Uterus (tissue), 4 donors: ENCODE measurements around the gene KRTAP10-2. TPM values are rescaled to one million over a fixed set of nuclear protein-coding genes. Genes with fewer than 3 reads are reported as not detected.

Experiments used
- DNase-seq, 2 donors: peaks; one replicate each; pipeline ENCODE4 v3.0.0-alpha.2; 2019 to 2020
- H3K27ac ChIP-seq, 2 donors: fragments of 200-600 bp; sonication (generic); 1 replicate in 1 of 2; 2 replicates in 1 of 2; pipeline ENCODE4 v1.5.1; 2016 to 2018
- H3K27me3 ChIP-seq, 2 donors: fragments of 200-600 bp; sonication (generic); one replicate each; pipeline ENCODE4 v1.5.1; 2018 to 2019; ENCODE audit warnings: control low read depth in 1 of 2
- H3K36me3 ChIP-seq, 2 donors: fragments of 200-600 bp; sonication (generic); one replicate each; pipeline ENCODE4 v1.5.1; 2019; ENCODE audit warnings: control low read depth in 1 of 2
- H3K4me1 ChIP-seq, 2 donors: fragments of 200-600 bp; sonication (generic); one replicate each; pipeline ENCODE4 v1.5.1; 2018 to 2019; ENCODE audit warnings: control low read depth in 1 of 2
- H3K4me3 ChIP-seq, 2 donors: fragments of 200-600 bp; sonication (generic); 1 replicate in 1 of 2; 2 replicates in 1 of 2; pipeline ENCODE4 v1.5.1; 2018 to 2019; ENCODE audit warnings: mild to moderate bottlenecking in 1 of 2
- H3K9me3 ChIP-seq, 2 donors: fragments of 200-600 bp; sonication (generic); one replicate each; pipeline ENCODE4 v1.5.1; 2019; ENCODE audit warnings: control low read depth in 1 of 2
- CTCF ChIP-seq, 4 experiments: fragments of 200-600 bp in 2 of 4; fragments of 450-650 bp in 2 of 4; sonication (generic) in 2 of 4; IDR thresholded peaks; one replicate each; pipeline ENCODE4 v1.5.1; 2016 to 2019; ENCODE audit warnings: antibody characterized with exemption in 4 of 4, mild to moderate bottlenecking in 2 of 4, moderate library complexity in 1 of 4
- POLR2A ChIP-seq, 2 donors: fragments of 450-650 bp; IDR thresholded peaks; one replicate each; pipeline ENCODE4 v1.6.1; 2016; ENCODE audit warnings: antibody characterized with exemption in 2 of 2, mild to moderate bottlenecking in 1 of 2, moderate library complexity in 1 of 2
- intact Hi-C: fragments of 100-400 bp; cut with DNase I; formaldehyde crosslinking; loops from one replicate; pipeline ENCODE4 v1.15.1; 2023; ENCODE audit warnings: low total_unique reads
- total RNA-seq, 4 donors: library from RNA; depleted of rRNA in 3 of 4; stranded (reverse); fragments of >200 nt in 3 of 4; gene quantifications; one replicate each; pipeline versions ENCODE4 v1.1.0 to v1.2.4, GENCODE V29; 2014 to 2023
- donor health status: DM: yes; HTN: yes; CAD: no.

The KRTAP10-2 gene
- total RNA-seq, 4 donors from 2014 or later: not detected

GRCh38 chr21:44547656-44548331 is 3.5 kb downstream of the KRTAP10-2 start:
- no peak for DNase-seq
- Histone ChIP-seq H3K9me3 (peaks cover 0 to 5% of the 10 kb centered on the region in 2 donors), H3K4me3 (no peak overlapping the region), H3K36me3 (no peaks in the 10 kb centered on the region), H3K4me1 (no peaks in the 10 kb centered on the region), H3K27me3 (no peaks in the 10 kb centered on the region), H3K27ac (no peak overlapping the region)
- no peak for TF ChIP-seq POLR2A (IDR thresholded peaks at IDR 0.05)
- TF ChIP-seq CTCF (IDR thresholded peaks at IDR 0.05): no peak
- intact Hi-C loops: no loop called here

- H3K9me3 ChIP-seq: peaks cover 0 to 5% of the 10 kb centered on the region in 2 donors
- H3K27me3 ChIP-seq: no peaks in the 10 kb centered on the region
- intact Hi-C loops: no loop called here
- no peak for TF ChIP-seq POLR2A (IDR thresholded peaks at IDR 0.05)
- no peak for TF ChIP-seq CTCF (IDR thresholded peaks at IDR 0.05)
- H3K27ac ChIP-seq: no peak overlapping the region
- no peaks in the 10 kb centered on the region for H3K36me3 ChIP-seq
- H3K4me1 ChIP-seq: no peaks in the 10 kb centered on the region
- H3K4me3 ChIP-seq: no peak overlapping the region
- DNase-seq: no peak
Measured at GRCh38 chr21:44544566-44544965, 6.7 kb downstream of the KRTAP10-2 start.

GRCh38 chr21:44542716-44543115 is 8.6 kb downstream of the KRTAP10-2 start:
- no peak for DNase-seq
- Histone ChIP-seq H3K4me3 (no peak overlapping the region), H3K9me3 (peaks cover 0 to 5% of the 10 kb centered on the region in 2 donors), H3K27me3 (no peaks in the 10 kb centered on the region), H3K36me3 (no peaks in the 10 kb centered on the region), H3K4me1 (no peaks in the 10 kb centered on the region), H3K27ac (no peak overlapping the region)
- TF ChIP-seq POLR2A (IDR thresholded peaks at IDR 0.05) (no peak), CTCF (IDR thresholded peaks at IDR 0.05) (no peak)
- intact Hi-C loops: no loop called here

- no peak for DNase-seq
- H3K4me3 ChIP-seq: no peak overlapping the region
- H3K9me3 ChIP-seq: no peaks in the 10 kb centered on the region
- no peaks in the 10 kb centered on the region for H3K36me3 ChIP-seq
- H3K4me1 ChIP-seq: no peaks in the 10 kb centered on the region
- TF ChIP-seq POLR2A (IDR thresholded peaks at IDR 0.05): no peak
- no peak for TF ChIP-seq CTCF (IDR thresholded peaks at IDR 0.05)
- no peaks in the 10 kb centered on the region for H3K27me3 ChIP-seq
- H3K27ac ChIP-seq: no peak overlapping the region
- intact Hi-C loops: no loop called here
Measured at GRCh38 chr21:44540741-44541288, 10.5 kb downstream of the KRTAP10-2 start.

GRCh38 chr21:44539991-44540666 is 11.2 kb downstream of the KRTAP10-2 start, which contains the start of gene KRTAP10-1:
Gene KRTAP10-1 (minus strand): TSS chr21:44540195. CDS start chr21:44540150, 45 bp downstream.
- no peaks in the 10 kb centered on the region for H3K27me3 ChIP-seq
- no peak for DNase-seq
- no peaks in the 10 kb centered on the region for H3K4me1 ChIP-seq
- H3K4me3 ChIP-seq: no peak within 1 kb of the TSS
- H3K9me3 ChIP-seq: no peaks in the 10 kb centered on the region
- no peak within 1 kb of the TSS for H3K27ac ChIP-seq
- no peaks in the 10 kb centered on the region for H3K36me3 ChIP-seq
- intact Hi-C loops: no loop called here
- no peak for TF ChIP-seq POLR2A (IDR thresholded peaks at IDR 0.05)
- no peak for TF ChIP-seq CTCF (IDR thresholded peaks at IDR 0.05)
